Neural cell (in vitro differentiated cells): ENCODE data around the gene SRRM5. TPM values are rescaled to one million over a fixed set of nuclear protein-coding genes. Genes with fewer than 3 reads are reported as not detected.

Source experiments
- H2AFZ ChIP-seq: fragments of 200-600, 300-800 bp; sonication (generic), shearing (Covaris generic); 2 replicates; pipeline ENCODE4 v1.6.0; 2014; ENCODE audit warnings: low read depth, mild to moderate bottlenecking, antibody characterized with exemption, low read length, moderate library complexity
- H3F3A ChIP-seq: fragments of 200-600 bp; shearing (Covaris generic); 2 replicates; pipeline ENCODE4 v1.6.1; 2016; ENCODE audit warnings: mild to moderate bottlenecking, moderate library complexity, mixed read lengths, antibody characterized with exemption, low read length; ENCODE audit not compliant: insufficient read depth, poor library complexity, severe bottlenecking
- H3K27ac ChIP-seq: fragments of 200-600, 300-800 bp; sonication (generic), shearing (Covaris generic); 2 replicates; pipeline ENCODE4 v1.5.1; 2014; ENCODE audit warnings: mild to moderate bottlenecking, low read length, moderate library complexity
- H3K27me3 ChIP-seq: fragments of 300-800, 200-600 bp; sonication (generic), shearing (Covaris generic); 2 replicates; pipeline ENCODE4 v1.6.0; 2014; ENCODE audit warnings: mild to moderate bottlenecking, low read depth, low read length, moderate library complexity; ENCODE audit not compliant: insufficient read depth
- H3K36me3 ChIP-seq: fragments of 300-800, 200-600 bp; sonication (generic), shearing (Covaris generic); 2 replicates; pipeline ENCODE4 v1.5.1; 2014; ENCODE audit warnings: mild to moderate bottlenecking, antibody characterized with exemption, low read length, moderate library complexity; ENCODE audit not compliant: insufficient read depth
- H3K4me2 ChIP-seq: fragments of 300-800, 200-600 bp; sonication (generic), shearing (Covaris generic); 2 replicates; pipeline ENCODE4 v1.6.0; 2014; ENCODE audit warnings: mild to moderate bottlenecking, low read length
- H3K4me3 ChIP-seq: fragments of 300-800, 200-600 bp; sonication (generic), shearing (Covaris generic); 2 replicates; pipeline ENCODE4 v1.5.1; 2014; ENCODE audit warnings: mild to moderate bottlenecking, low read length, moderate library complexity
- H3K79me2 ChIP-seq: fragments of 200-600 bp; shearing (Covaris generic); replicated peaks from 2 replicates; pipeline ENCODE4 v1.6.0; 2014; ENCODE audit warnings: mild to moderate bottlenecking, low read length, moderate library complexity; ENCODE audit not compliant: insufficient read depth
- H3K9ac ChIP-seq: fragments of 300-800, 200-600 bp; sonication (generic), shearing (Covaris generic); 2 replicates; pipeline ENCODE4 v1.6.1; 2016; ENCODE audit warnings: mild to moderate bottlenecking, low read length, mixed read lengths
- H3K9me2 ChIP-seq: fragments of 200-600 bp; shearing (Covaris generic); 2 replicates; pipeline ENCODE4 v1.6.1; 2016; ENCODE audit warnings: mild to moderate bottlenecking, low read length, mixed read lengths; ENCODE audit not compliant: insufficient read depth
- H3K9me3 ChIP-seq: fragments of 200-600, 300-800 bp; sonication (generic), shearing (Covaris generic); 2 replicates; pipeline ENCODE4 v1.6.1; 2016; ENCODE audit warnings: mild to moderate bottlenecking, mixed run types, low read length, moderate library complexity, mixed read lengths
- H4K20me1 ChIP-seq: fragments of 200-600 bp; shearing (Covaris generic); 2 replicates; pipeline ENCODE4 v1.6.1; 2016; ENCODE audit warnings: mild to moderate bottlenecking, mixed run types; ENCODE audit not compliant: insufficient read depth
- CTCF ChIP-seq: fragments of 450-650 bp; IDR thresholded peaks from 2 replicates; pipeline ENCODE4 v1.5.1; 2014; ENCODE audit warnings: antibody characterized with exemption, mild to moderate bottlenecking, moderate library complexity; ENCODE audit not compliant: poor library complexity, severe bottlenecking
- EP300 ChIP-seq: fragments of 450-650 bp; conservative IDR thresholded peaks from 2 replicates; pipeline ENCODE4 v1.6.1; 2014; ENCODE audit warnings: antibody characterized with exemption, mild to moderate bottlenecking, moderate library complexity; ENCODE audit not compliant: poor library complexity, severe bottlenecking
- EZH2 ChIP-seq: fragments of 200-600, 300-800 bp; shearing (Covaris generic), sonication (generic); IDR thresholded peaks from 2 replicates; pipeline ENCODE4 v1.6.1; 2014; ENCODE audit warnings: antibody characterized with exemption, low read length, borderline replicate concordance, mild to moderate bottlenecking; ENCODE audit not compliant: insufficient read depth, poor library complexity, severe bottlenecking
- MXI1 ChIP-seq: fragments of 450-650 bp; conservative IDR thresholded peaks from 2 replicates; pipeline ENCODE4 v1.6.1; 2014; ENCODE audit warnings: antibody characterized with exemption, mild to moderate bottlenecking; ENCODE audit not compliant: poor library complexity, severe bottlenecking
- POLR2AphosphoS5 ChIP-seq: IDR thresholded peaks from 2 replicates; pipeline ENCODE4 v1.6.1; 2012
- RAD21 ChIP-seq: fragments of 450-650 bp; conservative IDR thresholded peaks from 2 replicates; pipeline ENCODE4 v1.6.1; 2014; ENCODE audit warnings: antibody characterized with exemption, mild to moderate bottlenecking, moderate library complexity
- REST ChIP-seq: IDR thresholded peaks from 2 replicates; pipeline ENCODE4 v1.6.1; 2012; ENCODE audit warnings: borderline replicate concordance
- SMC3 ChIP-seq: fragments of 450-650 bp; conservative IDR thresholded peaks from 2 replicates; pipeline ENCODE4 v1.6.1; 2014; ENCODE audit warnings: antibody characterized with exemption, mild to moderate bottlenecking, moderate library complexity; ENCODE audit not compliant: poor library complexity
- TAF1 ChIP-seq: IDR thresholded peaks from 2 replicates; pipeline ENCODE4 v1.6.1; 2012; ENCODE audit warnings: low read depth
- polyA plus RNA-seq: library from polyadenylated mRNA; depleted of rRNA; stranded (reverse); fragments of >200 nt; gene quantifications from 2 replicates; pipeline ENCODE4 v1.2.3, GENCODE V29; 2014

The SRRM5 gene
- polyA plus RNA-seq, 1 donor from 2014 or later, result not detected

GRCh38 chr19:43605875-43606568, 5.9 kb upstream of the SRRM5 start:
- no peaks in the 10 kb centered on the region for H3K9me3 ChIP-seq
- H3K27ac ChIP-seq, result no peak overlapping the region
- H3K36me3 ChIP-seq, result no peaks in the 10 kb centered on the region
- no peak overlapping the region for H3K4me2 ChIP-seq
- H3K9ac ChIP-seq, result no peak overlapping the region
- no peaks in the 10 kb centered on the region for H3K9me2 ChIP-seq
- no peak overlapping the region for H3K4me3 ChIP-seq
- H3F3A ChIP-seq, result no peaks in the 10 kb centered on the region
- no peaks in the 10 kb centered on the region for H3K27me3 ChIP-seq
- H2AFZ ChIP-seq, result no peak overlapping the region
- no peaks in the 10 kb centered on the region for H3K79me2 ChIP-seq
- H4K20me1 ChIP-seq, result no peaks in the 10 kb centered on the region
- TF ChIP-seq SMC3 (no peak), EZH2 (no peak), CTCF (no peak), POLR2AphosphoS5 (no peak)

GRCh38 chr19:43606569-43607229, 5.2 kb upstream of the SRRM5 start:
- no peaks in the 10 kb centered on the region for H3K27me3 ChIP-seq
- H4K20me1 ChIP-seq, result no peaks in the 10 kb centered on the region
- H3K79me2 ChIP-seq, result peaks cover under 1% of the 10 kb centered on the region
- H3K27ac ChIP-seq, result no peak overlapping the region
- H3K9ac ChIP-seq, result no peak overlapping the region
- no peak overlapping the region for H3K4me2 ChIP-seq
- no peaks in the 10 kb centered on the region for H3K9me2 ChIP-seq
- no peaks in the 10 kb centered on the region for H3K9me3 ChIP-seq
- H3F3A ChIP-seq, result no peaks in the 10 kb centered on the region
- TF ChIP-seq SMC3 (no peak), REST (no peak), EZH2 (no peak), RAD21 (no peak), MXI1 (no peak), CTCF (no peak), EP300 (no peak), POLR2AphosphoS5 (no peak), TAF1 (no peak)
- no peak overlapping the region for H2AFZ ChIP-seq
- H3K36me3 ChIP-seq, result no peaks in the 10 kb centered on the region
- no peak overlapping the region for H3K4me3 ChIP-seq
